Measurements from ENCODE around the gene FNDC3B. TPM values are rescaled to one million over a fixed set of nuclear protein-coding genes. Genes with fewer than 3 reads are reported as not detected.

Gene FNDC3B
- total RNA-seq, 1 experiment from 2014 or later, result 62.3 TPM

DNA sequence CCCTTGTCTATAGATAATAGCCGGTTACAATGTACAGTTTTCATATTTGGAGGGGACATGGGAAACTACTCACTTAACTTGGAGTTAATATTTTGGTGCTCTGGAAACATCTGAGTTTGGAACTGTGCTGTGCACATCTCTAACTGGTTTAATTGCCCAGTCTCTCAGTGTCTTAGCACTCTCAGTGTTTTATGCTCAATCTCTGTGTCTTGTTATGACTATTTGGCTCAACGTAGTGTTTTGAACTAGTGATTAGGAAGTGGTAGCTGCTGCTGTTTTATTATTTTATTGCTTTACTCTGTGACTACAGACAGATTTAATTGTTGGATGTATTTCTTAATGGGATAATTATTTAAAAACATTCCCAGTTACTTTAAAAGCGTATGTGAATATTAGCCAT lies 17.0 kb downstream of the FNDC3B start:
- no peaks in the 10 kb centered on the region for H3K27me3 ChIP-seq
- no peaks in the 10 kb centered on the region for H3K9me3 ChIP-seq (replicated peaks)
- H3K36me3 ChIP-seq, result peaks cover 35% of the 10 kb centered on the region
- H3K4me1 ChIP-seq, result no peaks in the 10 kb centered on the region
- no peak overlapping the region for H3K27ac ChIP-seq
- H3K4me3 ChIP-seq, result no peak overlapping the region
- no peak for DNase-seq

GRCh38 chr3:172057059-172057458 lies 17.7 kb downstream of the FNDC3B start:
- Histone ChIP-seq H3K36me3 (peaks cover 31% of the 10 kb centered on the region), H3K9me3 (replicated peaks) (no peaks in the 10 kb centered on the region), H3K4me1 (no peaks in the 10 kb centered on the region), H3K4me3 (no peak overlapping the region), H3K27ac (no peak overlapping the region), H3K27me3 (no peaks in the 10 kb centered on the region)
- peak in 1 of 2 experiments; percentile 26 for DNase-seq

DNA sequence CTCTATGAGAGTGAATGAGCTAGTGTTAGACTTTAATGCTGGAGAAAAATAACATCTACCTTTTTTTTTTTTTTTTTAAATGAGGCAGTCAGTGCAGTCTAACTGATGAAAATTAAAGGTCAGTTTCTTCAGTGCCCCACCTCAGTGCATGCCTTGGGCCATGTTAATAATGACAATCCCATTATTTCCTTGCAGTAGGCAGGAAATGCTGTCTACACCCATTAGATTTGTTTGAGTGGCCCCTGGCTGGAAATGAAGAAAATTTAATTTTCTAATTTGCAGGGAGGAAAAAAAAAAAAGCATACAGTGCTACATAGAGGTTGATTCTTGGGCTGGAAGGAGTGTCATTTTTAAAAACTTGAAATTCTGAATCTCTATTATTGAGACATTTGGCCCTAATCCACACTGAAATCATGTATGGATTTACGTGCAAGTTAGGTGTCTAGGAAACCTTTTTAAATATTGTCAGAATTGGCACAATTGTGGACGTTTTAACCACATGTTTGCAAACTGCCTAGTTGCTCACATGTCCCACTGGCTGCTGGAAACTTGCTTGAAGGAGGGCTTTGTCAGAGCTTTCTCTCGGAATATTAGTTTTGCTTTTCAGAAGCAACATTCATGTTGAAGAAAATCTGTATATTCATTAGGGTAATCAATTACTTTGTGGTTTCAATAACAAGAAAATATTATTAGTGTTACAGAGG lies 18.4 kb downstream of the FNDC3B start:
- no peaks in the 10 kb centered on the region for H3K9me3 ChIP-seq (replicated peaks)
- no peaks in the 10 kb centered on the region for H3K4me1 ChIP-seq
- H3K36me3 ChIP-seq, result peaks cover 25% of the 10 kb centered on the region
- no peak for DNase-seq
- no peak overlapping the region for H3K27ac ChIP-seq
- no peak overlapping the region for H3K4me3 ChIP-seq
- H3K27me3 ChIP-seq, result no peaks in the 10 kb centered on the region

DNA sequence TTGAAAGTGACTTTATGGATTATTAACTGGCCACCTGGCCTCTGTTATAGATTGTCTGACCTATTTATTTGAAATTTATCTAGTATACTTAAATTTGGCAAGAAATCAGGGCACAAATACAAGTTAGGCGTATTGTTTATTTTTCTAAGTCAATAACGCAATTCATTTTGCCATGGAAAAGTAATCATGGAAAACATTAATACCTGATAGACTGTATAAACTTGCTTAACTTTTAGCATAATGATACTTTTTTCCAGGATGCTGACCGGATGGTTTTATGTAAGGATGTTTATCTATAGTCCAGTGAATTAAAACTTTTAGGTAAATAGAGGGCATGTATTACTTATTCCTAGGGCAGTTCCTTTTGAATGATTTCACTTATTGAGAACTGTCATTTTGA lies 20.2 kb downstream of the FNDC3B start:
- DNase-seq, result no peak
- H3K36me3 ChIP-seq, result peaks cover 25% of the 10 kb centered on the region
- no peaks in the 10 kb centered on the region for H3K27me3 ChIP-seq
- H3K9me3 ChIP-seq (replicated peaks), result no peaks in the 10 kb centered on the region
- no peak overlapping the region for H3K4me3 ChIP-seq
- no peak overlapping the region for H3K27ac ChIP-seq
- no peaks in the 10 kb centered on the region for H3K4me1 ChIP-seq

GRCh38 chr3:172060234-172060633 lies 20.9 kb downstream of the FNDC3B start:
- Histone ChIP-seq H3K36me3 (peaks cover 23% of the 10 kb centered on the region), H3K9me3 (replicated peaks) (no peaks in the 10 kb centered on the region), H3K4me3 (no peak overlapping the region), H3K27me3 (no peaks in the 10 kb centered on the region), H3K4me1 (no peaks in the 10 kb centered on the region), H3K27ac (no peak overlapping the region)
- no peak for DNase-seq

DNA sequence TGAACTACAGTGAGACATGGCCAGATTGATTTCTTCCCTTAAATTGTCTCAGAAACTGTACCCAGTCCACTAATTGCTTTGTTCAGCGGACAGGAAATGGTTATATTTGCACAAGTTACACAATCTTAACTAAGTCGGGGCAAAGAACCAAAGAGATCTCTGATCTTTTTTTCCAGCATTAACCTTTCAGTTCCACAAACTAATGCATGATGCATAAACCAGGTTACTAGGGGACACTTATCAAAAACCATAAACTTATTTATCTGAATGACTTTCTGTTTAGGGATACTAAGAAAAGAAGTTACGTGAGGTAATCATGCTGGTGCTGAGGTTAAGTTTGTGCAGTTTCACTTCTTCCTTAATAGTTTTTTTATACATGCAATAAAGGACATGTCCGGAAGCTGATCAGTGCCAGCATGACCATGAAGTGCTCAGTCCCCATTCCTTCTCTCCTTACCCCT lies 22.4 kb downstream of the FNDC3B start:
- Histone ChIP-seq H3K27me3 (no peaks in the 10 kb centered on the region), H3K4me3 (no peak overlapping the region), H3K9me3 (replicated peaks) (no peaks in the 10 kb centered on the region), H3K4me1 (peaks cover 5% of the 10 kb centered on the region), H3K27ac (no peak overlapping the region), H3K36me3 (peaks cover 34% of the 10 kb centered on the region)
- no peak for DNase-seq

DNA sequence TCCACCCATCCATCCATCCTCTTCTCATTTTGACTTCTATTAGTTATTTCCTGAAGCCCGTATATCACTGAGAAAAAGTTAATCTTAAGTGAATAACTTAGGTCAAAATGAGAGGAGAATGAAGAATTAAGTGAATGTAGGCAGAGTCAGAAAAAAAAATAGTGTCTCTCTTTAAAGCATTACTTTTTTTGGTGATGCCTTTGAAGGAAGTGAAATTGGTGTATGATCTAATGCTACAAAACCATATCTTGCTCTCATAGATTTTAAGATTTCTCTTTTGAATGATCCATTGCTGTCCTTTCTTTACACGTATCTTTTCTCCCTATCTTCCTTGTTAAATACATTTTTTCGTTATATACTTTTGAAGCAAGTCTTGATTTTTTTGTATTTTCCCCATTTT lies 23.4 kb downstream of the FNDC3B start:
- Histone ChIP-seq H3K4me3 (no peak overlapping the region), H3K4me1 (peaks cover 5% of the 10 kb centered on the region), H3K27ac (no peak overlapping the region), H3K36me3 (peaks cover 41% of the 10 kb centered on the region), H3K27me3 (no peaks in the 10 kb centered on the region), H3K9me3 (replicated peaks) (no peaks in the 10 kb centered on the region)
- DNase-seq, result no peak

- Histone ChIP-seq H3K27ac (no peak overlapping the region), H3K36me3 (peaks cover 43% of the 10 kb centered on the region), H3K27me3 (no peaks in the 10 kb centered on the region), H3K4me3 (no peak overlapping the region), H3K4me1 (peaks cover 5% of the 10 kb centered on the region), H3K9me3 (replicated peaks) (no peaks in the 10 kb centered on the region)
- no peak for DNase-seq
Observed at GRCh38 chr3:172063456-172064432, 24.4 kb downstream of the FNDC3B start.

GRCh38 chr3:172065527-172065926 lies 26.1 kb downstream of the FNDC3B start:
- no peaks in the 10 kb centered on the region for H3K9me3 ChIP-seq (replicated peaks)
- peaks cover 36% of the 10 kb centered on the region for H3K36me3 ChIP-seq
- DNase-seq, result no peak
- H3K4me1 ChIP-seq, result peaks cover 9% of the 10 kb centered on the region
- H3K4me3 ChIP-seq, result no peak overlapping the region
- H3K27me3 ChIP-seq, result no peaks in the 10 kb centered on the region
- no peak overlapping the region for H3K27ac ChIP-seq

DNA sequence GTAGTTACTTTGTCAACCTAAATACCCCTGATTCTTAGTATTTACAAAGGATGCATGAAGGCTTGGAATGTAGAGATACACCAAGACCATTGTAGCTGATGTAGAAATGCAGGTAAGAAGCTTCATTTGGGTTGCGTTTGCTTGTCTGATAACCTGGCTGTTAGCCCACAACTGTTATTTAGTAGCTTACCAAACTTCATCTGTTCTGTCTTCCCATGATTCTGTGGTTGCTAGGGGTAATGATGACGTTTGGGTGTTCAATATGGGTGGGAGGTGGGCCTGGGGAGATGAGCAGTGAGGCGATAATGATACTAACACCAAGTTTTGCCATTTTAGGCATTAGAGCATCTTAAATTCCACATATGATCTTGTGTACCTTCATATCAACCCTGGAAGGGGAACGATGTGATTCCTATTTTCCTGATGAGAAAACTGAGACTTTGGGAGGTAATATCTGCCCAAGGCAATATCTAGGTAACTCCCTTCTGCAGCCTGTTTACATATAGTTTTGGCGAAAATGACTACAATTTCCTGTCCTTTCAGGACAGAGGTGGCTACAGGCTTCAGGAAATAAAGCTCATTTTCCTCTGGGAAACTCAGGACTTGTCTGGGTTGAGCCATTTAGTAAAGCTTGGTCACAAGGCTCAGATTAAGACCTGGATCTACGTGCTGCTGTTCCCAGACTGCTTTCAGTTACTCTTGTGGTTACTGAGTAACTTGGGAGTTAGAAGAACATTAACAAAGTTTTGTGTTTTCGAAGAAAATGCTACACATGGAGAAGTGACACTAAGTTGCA lies 26.8 kb downstream of the FNDC3B start:
- Histone ChIP-seq H3K27ac (no peak overlapping the region), H3K36me3 (peaks cover 39% of the 10 kb centered on the region), H3K4me3 (no peak overlapping the region), H3K27me3 (no peaks in the 10 kb centered on the region), H3K4me1 (peaks cover 9% of the 10 kb centered on the region), H3K9me3 (replicated peaks) (no peaks in the 10 kb centered on the region)
- no peak for DNase-seq

DNA sequence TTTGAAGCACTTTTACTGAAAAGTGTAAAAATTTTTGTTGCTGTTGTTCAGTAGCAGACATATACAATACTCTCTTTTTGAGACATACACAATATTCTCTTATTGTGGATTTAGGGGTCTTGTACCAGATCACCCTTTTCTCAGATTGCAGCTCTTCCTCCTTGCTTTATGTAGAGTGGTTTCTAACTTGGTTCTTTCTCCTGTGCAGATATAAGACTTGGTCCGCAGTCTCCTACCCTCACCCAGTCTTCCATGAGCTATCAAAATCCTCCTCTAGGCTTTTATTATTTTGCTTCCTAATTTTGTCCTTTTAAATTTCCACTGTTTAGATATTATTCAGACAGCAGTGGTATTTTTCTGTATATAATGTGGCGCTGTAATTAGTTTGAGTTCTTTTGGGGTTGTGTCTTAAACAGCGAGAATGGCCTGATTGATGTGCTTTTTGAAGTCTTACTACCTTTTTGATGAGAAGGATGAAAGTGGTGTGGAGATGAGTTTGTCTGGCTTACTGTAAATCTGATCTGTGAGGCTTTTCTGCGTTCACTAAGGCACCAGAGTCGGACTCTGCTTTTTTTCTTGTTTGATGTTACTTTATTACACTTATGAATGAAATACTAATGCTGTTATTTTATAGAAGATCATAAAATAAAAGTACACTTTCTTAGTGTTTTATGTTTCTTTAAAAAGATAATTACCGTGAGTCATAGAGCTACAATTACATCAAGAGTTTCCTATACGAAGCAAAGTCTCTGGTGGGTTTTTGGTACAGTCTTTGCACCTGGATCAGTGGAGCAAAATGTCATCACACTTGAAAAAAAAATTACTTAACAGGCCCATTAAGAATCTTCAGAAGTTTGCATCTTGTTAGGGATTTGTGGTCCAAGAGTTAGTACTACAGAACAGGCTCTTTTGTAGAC lies 27.8 kb downstream of the FNDC3B start:
- Histone ChIP-seq H3K27me3 (no peaks in the 10 kb centered on the region), H3K27ac (no peak overlapping the region), H3K9me3 (replicated peaks) (no peaks in the 10 kb centered on the region), H3K36me3 (peaks cover 49% of the 10 kb centered on the region), H3K4me1 (peaks cover 9% of the 10 kb centered on the region), H3K4me3 (no peak overlapping the region)
- no peak for DNase-seq

- Histone ChIP-seq H3K27ac (no peak overlapping the region), H3K4me1 (peaks cover 9% of the 10 kb centered on the region)
- no peak for DNase-seq
Observed at GRCh38 chr3:172067837-172068440, 28.6 kb downstream of the FNDC3B start.

DNA sequence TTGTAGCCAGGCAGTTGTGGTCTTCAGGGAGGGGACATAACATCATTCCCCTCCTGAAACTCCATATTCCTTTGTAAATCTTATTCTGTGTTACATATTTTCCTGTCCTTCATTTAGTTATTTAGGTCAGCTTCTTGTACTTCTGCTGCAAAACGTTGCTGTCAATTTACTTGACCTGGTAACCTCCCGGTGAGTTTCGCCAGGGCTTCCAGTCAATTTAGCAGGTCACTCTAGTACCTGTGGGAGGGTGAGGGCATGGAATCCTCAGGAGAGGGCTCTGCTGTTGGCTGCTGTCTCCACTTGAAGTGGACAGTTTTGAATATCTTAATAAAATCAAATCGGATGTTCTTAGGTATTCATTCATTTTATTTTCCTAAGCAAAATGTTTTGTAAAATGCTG lies 29.6 kb downstream of the FNDC3B start:
- no peaks in the 10 kb centered on the region for H3K27me3 ChIP-seq
- no peaks in the 10 kb centered on the region for H3K9me3 ChIP-seq (replicated peaks)
- peaks cover 46% of the 10 kb centered on the region for H3K36me3 ChIP-seq
- peaks cover 9% of the 10 kb centered on the region for H3K4me1 ChIP-seq
- no peak overlapping the region for H3K27ac ChIP-seq
- no peak for DNase-seq
- no peak overlapping the region for H3K4me3 ChIP-seq

More at GRCh38 chr3:172067837-172068440, 28.6 kb downstream of the FNDC3B start:
- Histone ChIP-seq H3K4me3 (no peak overlapping the region), H3K27me3 (no peaks in the 10 kb centered on the region), H3K9me3 (replicated peaks) (no peaks in the 10 kb centered on the region), H3K36me3 (peaks cover 52% of the 10 kb centered on the region)
